HepG2 (cell line): ENCODE results near the gene CCDC83. TPM values are rescaled to one million over a fixed set of nuclear protein-coding genes. Genes with fewer than 3 reads are reported as not detected.
A peak's percentile ranks its signal among the peaks of the same experiment; 100 is the strongest.

Experiments
- ATAD3A ChIP-seq: sonication (generic); formaldehyde crosslinking; IDR thresholded peaks from 2 replicates; pipeline ENCODE4 v1.4.0; 2020; ENCODE audit warnings: missing genetic modification reagents
- FLYWCH1 ChIP-seq: sonication (generic); formaldehyde crosslinking; IDR thresholded peaks from 2 replicates; pipeline ENCODE4 v1.8.1; 2023; ENCODE audit warnings: mild to moderate bottlenecking, missing genetic modification reagents
- FOXA1 ChIP-seq, 2 experiments: fragments of 450-650 bp in 1 of 2; sonication (generic) in 1 of 2; formaldehyde crosslinking in 1 of 2; IDR thresholded peaks; 2 replicates each; pipeline versions ENCODE4 v1.4.0 to v1.6.1; 2016 to 2020; ENCODE audit warnings: missing genetic modification reagents in 1 of 2
- MTF2 ChIP-seq: sonication (generic); formaldehyde crosslinking; IDR thresholded peaks from 2 replicates; pipeline ENCODE4 v1.5.0; 2020; ENCODE audit warnings: missing genetic modification reagents, borderline replicate concordance
- NCOA2 ChIP-seq: sonication (generic); formaldehyde crosslinking; IDR thresholded peaks from 2 replicates; pipeline ENCODE4 v1.8.0; 2022; ENCODE audit warnings: inconsistent platforms
- NFIB ChIP-seq: sonication (generic); formaldehyde crosslinking; IDR thresholded peaks from 2 replicates; pipeline ENCODE4 v1.9.0; 2021; ENCODE audit warnings: missing genetic modification reagents, mild to moderate bottlenecking, borderline replicate concordance
- NR2C2 ChIP-seq: sonication (generic); formaldehyde crosslinking; IDR thresholded peaks from 2 replicates; pipeline ENCODE4 v1.4.0; 2020; ENCODE audit warnings: missing genetic modification reagents, mild to moderate bottlenecking, moderate library complexity, borderline replicate concordance
- RBAK ChIP-seq: sonication (generic); formaldehyde crosslinking; IDR thresholded peaks from 2 replicates; pipeline ENCODE4 v1.5.1; 2020; ENCODE audit warnings: mild to moderate bottlenecking, missing genetic modification reagents
- TBX2 ChIP-seq: sonication (generic); formaldehyde crosslinking; IDR thresholded peaks from 2 replicates; pipeline ENCODE4 v1.5.0; 2020; ENCODE audit warnings: missing genetic modification reagents, mild to moderate bottlenecking, borderline replicate concordance
- ZNF788 ChIP-seq: sonication (generic); formaldehyde crosslinking; IDR thresholded peaks from 2 replicates; pipeline ENCODE4 v1.5.0; 2020; ENCODE audit warnings: mild to moderate bottlenecking, missing genetic modification reagents, borderline replicate concordance
- ZNF850 ChIP-seq: sonication (generic); formaldehyde crosslinking; conservative IDR thresholded peaks from 2 replicates; pipeline ENCODE4 v1.9.0; 2021; ENCODE audit warnings: mild to moderate bottlenecking, missing genetic modification reagents
- polyA plus RNA-seq, 8 experiments: library from polyadenylated mRNA; depleted of rRNA in 3 of 8; stranded (reverse) in 7 of 8; unstranded in 1 of 8; fragments of >200 nt; fragmentation: Illumina TruSeq in 4 of 8; extraction: Trizol in 4 of 8; gene quantifications; 2 replicates each; pipeline versions ENCODE4 v1.2.1 to v1.2.3, GENCODE V29; 2011 to 2016; ENCODE audit warnings: low read depth in 4 of 8, missing spikeins in 1 of 8, mixed read lengths in 1 of 8; ENCODE audit not compliant: insufficient read depth in 1 of 8
- total RNA-seq, 5 experiments: library from RNA; depleted of rRNA; stranded (reverse); fragments of >200 nt; fragmentation: Illumina TruSeq; extraction: Trizol; gene quantifications; 2 replicates each; pipeline ENCODE4 v1.2.3, GENCODE V29; 2016; ENCODE audit warnings: low read depth in 1 of 5
- TF ChIP-seq, protein P1 (sequence below): sonication (generic); formaldehyde crosslinking; conservative IDR thresholded peaks from 2 replicates; pipeline ENCODE4 v1.4.0; 2020; ENCODE audit warnings: mild to moderate bottlenecking, missing genetic modification reagents, moderate library complexity
- TF ChIP-seq, protein P2 (sequence below): sonication (generic); formaldehyde crosslinking; IDR thresholded peaks from 2 replicates; pipeline ENCODE4 v1.4.0; 2020; ENCODE audit warnings: missing genetic modification reagents, borderline replicate concordance
- TF ChIP-seq, protein P3 (sequence below): sonication (generic); formaldehyde crosslinking; IDR thresholded peaks from 2 replicates; pipeline ENCODE4 v1.5.0; 2020; ENCODE audit warnings: mild to moderate bottlenecking, missing genetic modification reagents, borderline replicate concordance

The CCDC83 gene
- total and polyA plus RNA-seq, 2 of the 13 experiments (the other 11 are each of a cell fraction or from before 2014, with no cell fraction given) = not detected

DNA sequence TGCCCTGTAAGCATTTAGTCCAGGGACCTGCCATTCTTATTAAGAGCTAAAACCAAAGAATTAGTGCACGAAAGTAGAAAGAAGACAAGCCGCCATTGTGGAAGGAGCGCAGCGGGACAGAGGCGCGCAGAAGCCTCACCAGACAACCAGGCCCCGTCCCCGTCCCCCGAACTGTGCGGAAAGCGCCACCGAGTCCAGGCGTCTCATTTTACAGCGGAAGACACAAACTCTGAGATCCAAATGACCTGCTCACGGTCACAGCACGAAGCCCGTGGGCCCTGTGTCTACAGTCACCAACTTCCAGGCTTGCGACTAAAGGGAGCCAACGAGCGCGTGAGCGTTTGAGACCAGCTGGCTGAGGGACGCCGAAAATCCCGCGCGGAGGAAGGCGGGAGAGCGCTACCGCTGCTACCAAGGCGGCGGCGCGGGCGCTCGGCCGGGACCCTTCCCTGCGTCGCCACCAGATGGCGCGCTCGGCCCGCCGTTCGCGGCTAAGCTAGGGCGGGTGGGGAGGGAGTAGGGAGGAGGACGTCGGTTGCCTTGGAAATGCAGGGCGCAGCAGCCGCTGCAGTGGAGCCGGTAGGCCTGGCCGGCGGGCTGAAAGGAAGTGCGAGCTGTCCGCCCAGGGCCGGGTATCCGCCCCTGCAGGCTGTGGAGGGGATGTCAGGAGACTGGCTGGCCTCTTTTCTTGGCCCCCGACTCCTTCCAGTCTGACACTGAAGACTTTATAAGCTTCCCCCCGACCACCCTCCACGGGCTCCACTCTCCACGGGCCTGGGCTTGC, 434 bp upstream of the CCDC83 start (continued):
- TF ChIP-seq NFIB (no peak), ZNF788 (peak; percentile 89; the same call in 1 of the 2 replicates), TBX2 (peak; percentile 91), ATAD3A (CRISPR knock-in tag) (no peak), FLYWCH1 (CRISPR knock-in tag) (peak; percentile 85; the same call in 1 of the 2 replicates), FOXA1 (IDR thresholded peaks at IDR 0.05) (no peak), FOXA1 (CRISPR knock-in tag; IDR thresholded peaks at IDR 0.05) (no peak; the same call in 1 of the 2 replicates), ZNF850 (CRISPR knock-in tag) (no peak), NR2C2 (CRISPR knock-in tag) (peak; percentile 46; the same call in 1 of the 2 replicates), NCOA2 (no peak), MTF2 (CRISPR knock-in tag) (peak; percentile 84; the same call in 1 of the 2 replicates), RBAK (no peak)
- TF ChIP-seq, protein P1, sequence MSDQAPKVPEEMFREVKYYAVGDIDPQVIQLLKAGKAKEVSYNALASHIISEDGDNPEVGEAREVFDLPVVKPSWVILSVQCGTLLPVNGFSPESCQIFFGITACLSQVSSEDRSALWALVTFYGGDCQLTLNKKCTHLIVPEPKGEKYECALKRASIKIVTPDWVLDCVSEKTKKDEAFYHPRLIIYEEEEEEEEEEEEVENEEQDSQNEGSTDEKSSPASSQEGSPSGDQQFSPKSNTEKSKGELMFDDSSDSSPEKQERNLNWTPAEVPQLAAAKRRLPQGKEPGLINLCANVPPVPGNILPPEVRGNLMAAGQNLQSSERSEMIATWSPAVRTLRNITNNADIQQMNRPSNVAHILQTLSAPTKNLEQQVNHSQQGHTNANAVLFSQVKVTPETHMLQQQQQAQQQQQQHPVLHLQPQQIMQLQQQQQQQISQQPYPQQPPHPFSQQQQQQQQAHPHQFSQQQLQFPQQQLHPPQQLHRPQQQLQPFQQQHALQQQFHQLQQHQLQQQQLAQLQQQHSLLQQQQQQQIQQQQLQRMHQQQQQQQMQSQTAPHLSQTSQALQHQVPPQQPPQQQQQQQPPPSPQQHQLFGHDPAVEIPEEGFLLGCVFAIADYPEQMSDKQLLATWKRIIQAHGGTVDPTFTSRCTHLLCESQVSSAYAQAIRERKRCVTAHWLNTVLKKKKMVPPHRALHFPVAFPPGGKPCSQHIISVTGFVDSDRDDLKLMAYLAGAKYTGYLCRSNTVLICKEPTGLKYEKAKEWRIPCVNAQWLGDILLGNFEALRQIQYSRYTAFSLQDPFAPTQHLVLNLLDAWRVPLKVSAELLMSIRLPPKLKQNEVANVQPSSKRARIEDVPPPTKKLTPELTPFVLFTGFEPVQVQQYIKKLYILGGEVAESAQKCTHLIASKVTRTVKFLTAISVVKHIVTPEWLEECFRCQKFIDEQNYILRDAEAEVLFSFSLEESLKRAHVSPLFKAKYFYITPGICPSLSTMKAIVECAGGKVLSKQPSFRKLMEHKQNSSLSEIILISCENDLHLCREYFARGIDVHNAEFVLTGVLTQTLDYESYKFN = peak; percentile 58
- TF ChIP-seq, protein P2, sequence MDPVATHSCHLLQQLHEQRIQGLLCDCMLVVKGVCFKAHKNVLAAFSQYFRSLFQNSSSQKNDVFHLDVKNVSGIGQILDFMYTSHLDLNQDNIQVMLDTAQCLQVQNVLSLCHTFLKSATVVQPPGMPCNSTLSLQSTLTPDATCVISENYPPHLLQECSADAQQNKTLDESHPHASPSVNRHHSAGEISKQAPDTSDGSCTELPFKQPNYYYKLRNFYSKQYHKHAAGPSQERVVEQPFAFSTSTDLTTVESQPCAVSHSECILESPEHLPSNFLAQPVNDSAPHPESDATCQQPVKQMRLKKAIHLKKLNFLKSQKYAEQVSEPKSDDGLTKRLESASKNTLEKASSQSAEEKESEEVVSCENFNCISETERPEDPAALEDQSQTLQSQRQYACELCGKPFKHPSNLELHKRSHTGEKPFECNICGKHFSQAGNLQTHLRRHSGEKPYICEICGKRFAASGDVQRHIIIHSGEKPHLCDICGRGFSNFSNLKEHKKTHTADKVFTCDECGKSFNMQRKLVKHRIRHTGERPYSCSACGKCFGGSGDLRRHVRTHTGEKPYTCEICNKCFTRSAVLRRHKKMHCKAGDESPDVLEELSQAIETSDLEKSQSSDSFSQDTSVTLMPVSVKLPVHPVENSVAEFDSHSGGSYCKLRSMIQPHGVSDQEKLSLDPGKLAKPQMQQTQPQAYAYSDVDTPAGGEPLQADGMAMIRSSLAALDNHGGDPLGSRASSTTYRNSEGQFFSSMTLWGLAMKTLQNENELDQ = no peak
- TF ChIP-seq, protein P3, sequence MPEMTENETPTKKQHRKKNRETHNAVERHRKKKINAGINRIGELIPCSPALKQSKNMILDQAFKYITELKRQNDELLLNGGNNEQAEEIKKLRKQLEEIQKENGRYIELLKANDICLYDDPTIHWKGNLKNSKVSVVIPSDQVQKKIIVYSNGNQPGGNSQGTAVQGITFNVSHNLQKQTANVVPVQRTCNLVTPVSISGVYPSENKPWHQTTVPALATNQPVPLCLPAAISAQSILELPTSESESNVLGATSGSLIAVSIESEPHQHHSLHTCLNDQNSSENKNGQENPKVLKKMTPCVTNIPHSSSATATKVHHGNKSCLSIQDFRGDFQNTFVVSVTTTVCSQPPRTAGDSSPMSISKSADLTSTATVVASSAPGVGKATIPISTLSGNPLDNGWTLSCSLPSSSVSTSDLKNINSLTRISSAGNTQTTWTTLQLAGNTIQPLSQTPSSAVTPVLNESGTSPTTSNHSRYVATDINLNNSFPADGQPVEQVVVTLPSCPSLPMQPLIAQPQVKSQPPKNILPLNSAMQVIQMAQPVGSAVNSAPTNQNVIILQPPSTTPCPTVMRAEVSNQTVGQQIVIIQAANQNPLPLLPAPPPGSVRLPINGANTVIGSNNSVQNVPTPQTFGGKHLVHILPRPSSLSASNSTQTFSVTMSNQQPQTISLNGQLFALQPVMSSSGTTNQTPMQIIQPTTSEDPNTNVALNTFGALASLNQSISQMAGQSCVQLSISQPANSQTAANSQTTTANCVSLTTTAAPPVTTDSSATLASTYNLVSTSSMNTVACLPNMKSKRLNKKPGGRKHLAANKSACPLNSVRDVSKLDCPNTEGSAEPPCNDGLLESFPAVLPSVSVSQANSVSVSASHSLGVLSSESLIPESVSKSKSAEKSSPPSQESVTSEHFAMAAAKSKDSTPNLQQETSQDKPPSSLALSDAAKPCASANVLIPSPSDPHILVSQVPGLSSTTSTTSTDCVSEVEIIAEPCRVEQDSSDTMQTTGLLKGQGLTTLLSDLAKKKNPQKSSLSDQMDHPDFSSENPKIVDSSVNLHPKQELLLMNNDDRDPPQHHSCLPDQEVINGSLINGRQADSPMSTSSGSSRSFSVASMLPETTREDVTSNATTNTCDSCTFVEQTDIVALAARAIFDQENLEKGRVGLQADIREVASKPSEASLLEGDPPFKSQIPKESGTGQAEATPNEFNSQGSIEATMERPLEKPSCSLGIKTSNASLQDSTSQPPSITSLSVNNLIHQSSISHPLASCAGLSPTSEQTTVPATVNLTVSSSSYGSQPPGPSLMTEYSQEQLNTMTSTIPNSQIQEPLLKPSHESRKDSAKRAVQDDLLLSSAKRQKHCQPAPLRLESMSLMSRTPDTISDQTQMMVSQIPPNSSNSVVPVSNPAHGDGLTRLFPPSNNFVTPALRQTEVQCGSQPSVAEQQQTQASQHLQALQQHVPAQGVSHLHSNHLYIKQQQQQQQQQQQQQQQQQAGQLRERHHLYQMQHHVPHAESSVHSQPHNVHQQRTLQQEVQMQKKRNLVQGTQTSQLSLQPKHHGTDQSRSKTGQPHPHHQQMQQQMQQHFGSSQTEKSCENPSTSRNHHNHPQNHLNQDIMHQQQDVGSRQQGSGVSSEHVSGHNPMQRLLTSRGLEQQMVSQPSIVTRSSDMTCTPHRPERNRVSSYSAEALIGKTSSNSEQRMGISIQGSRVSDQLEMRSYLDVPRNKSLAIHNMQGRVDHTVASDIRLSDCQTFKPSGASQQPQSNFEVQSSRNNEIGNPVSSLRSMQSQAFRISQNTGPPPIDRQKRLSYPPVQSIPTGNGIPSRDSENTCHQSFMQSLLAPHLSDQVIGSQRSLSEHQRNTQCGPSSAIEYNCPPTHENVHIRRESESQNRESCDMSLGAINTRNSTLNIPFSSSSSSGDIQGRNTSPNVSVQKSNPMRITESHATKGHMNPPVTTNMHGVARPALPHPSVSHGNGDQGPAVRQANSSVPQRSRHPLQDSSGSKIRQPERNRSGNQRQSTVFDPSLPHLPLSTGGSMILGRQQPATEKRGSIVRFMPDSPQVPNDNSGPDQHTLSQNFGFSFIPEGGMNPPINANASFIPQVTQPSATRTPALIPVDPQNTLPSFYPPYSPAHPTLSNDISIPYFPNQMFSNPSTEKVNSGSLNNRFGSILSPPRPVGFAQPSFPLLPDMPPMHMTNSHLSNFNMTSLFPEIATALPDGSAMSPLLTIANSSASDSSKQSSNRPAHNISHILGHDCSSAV (CRISPR knock-in tag) = no peak
